Measurements from ENCODE around the gene ELL3.
"Not testable (repeated sequence)": the region's sequence is repeated elsewhere in the genome, so short reads cannot be mapped to it uniquely, and the experiment has no call there.

The ELL3 gene

GRCh38 chr15:43776718-43777266 is at the start of gene ELL3:
Gene ELL3, minus strand, starts transcription at chr15:43776966. Its CDS starts 65 bp downstream, at chr15:43776901.
- H3K4me3 Mint-ChIP-seq: peak within 1 kb of the TSS; percentile 93
- peak within 1 kb of the TSS; percentile 91 for H3K27ac Mint-ChIP-seq
- peaks cover 15% of the 10 kb centered on the region for H3K4me1 Mint-ChIP-seq (ENCODE audit: low read depth)
- DNase-seq (ENCODE audit: low spot score): peak; percentile 67
- peaks cover 11% of the 10 kb centered on the region for H3K27me3 Mint-ChIP-seq (ENCODE audit: low read depth)
- H3K9me3 Mint-ChIP-seq: no peaks in the 10 kb centered on the region
- H3K36me3 Mint-ChIP-seq (ENCODE audit: low read depth): peaks cover 15% of the 10 kb centered on the region

GRCh38 chr15:43826029-43826507 is 49.3 kb upstream of the ELL3 start:
- Mint-ChIP-seq H3K9me3 (peaks cover 5% of the 10 kb centered on the region), H3K36me3 (ENCODE audit: low read depth) (peaks cover 41% of the 10 kb centered on the region), H3K27ac (peak overlapping the region; percentile 99), H3K4me3 (peak overlapping the region; percentile 97), H3K27me3 (ENCODE audit: low read depth) (no peaks in the 10 kb centered on the region), H3K4me1 (ENCODE audit: low read depth) (peaks cover 36% of the 10 kb centered on the region)
- no peak for DNase-seq (ENCODE audit: low spot score)

- Mint-ChIP-seq H3K4me1 (ENCODE audit: low read depth) (peaks cover 36% of the 10 kb centered on the region), H3K27ac (peak overlapping the region; percentile 99), H3K36me3 (ENCODE audit: low read depth) (peaks cover 41% of the 10 kb centered on the region), H3K4me3 (peak overlapping the region; percentile 18)
- DNase-seq (ENCODE audit: low spot score); H3K27me3 Mint-ChIP-seq (ENCODE audit: low read depth); H3K9me3 Mint-ChIP-seq: not testable (repeated sequence)
Measured at GRCh38 chr15:43825305-43825704, 48.5 kb upstream of the ELL3 start.

- H3K9me3 Mint-ChIP-seq: peaks cover 5% of the 10 kb centered on the region
- H3K36me3 Mint-ChIP-seq (ENCODE audit: low read depth): peaks cover 36% of the 10 kb centered on the region
- DNase-seq (ENCODE audit: low spot score): peak; percentile 91
- H3K4me3 Mint-ChIP-seq: peak within 1 kb of the TSS; percentile 98
- peak within 1 kb of the TSS; percentile 99 for H3K27ac Mint-ChIP-seq
- H3K4me1 Mint-ChIP-seq (ENCODE audit: low read depth): peaks cover 31% of the 10 kb centered on the region
- no peaks in the 10 kb centered on the region for H3K27me3 Mint-ChIP-seq (ENCODE audit: low read depth)
Measured at GRCh38 chr15:43824302-43825246, 47.8 kb upstream of the ELL3 start, which contains the start of gene MFAP1. Gene MFAP1, minus strand, starts transcription at chr15:43824690. Its CDS starts 121 bp downstream, at chr15:43824569.

- Mint-ChIP-seq H3K4me1 (ENCODE audit: low read depth) (peaks cover 21% of the 10 kb centered on the region), H3K4me3 (peak overlapping the region; percentile 52), H3K27ac (peak overlapping the region; percentile 61), H3K27me3 (ENCODE audit: low read depth) (no peaks in the 10 kb centered on the region), H3K9me3 (peaks cover 5% of the 10 kb centered on the region), H3K36me3 (ENCODE audit: low read depth) (peaks cover 25% of the 10 kb centered on the region)
- no peak for DNase-seq (ENCODE audit: low spot score)
Measured at GRCh38 chr15:43821505-43821904, 44.7 kb upstream of the ELL3 start.

GRCh38 chr15:43815064-43815463 is 38.3 kb upstream of the ELL3 start:
- H3K27ac Mint-ChIP-seq: peak overlapping the region; percentile 17

GRCh38 chr15:43808960-43809678 is 32.4 kb upstream of the ELL3 start:
- no peak for DNase-seq (ENCODE audit: low spot score)
- Mint-ChIP-seq H3K9me3 (no peaks in the 10 kb centered on the region), H3K36me3 (ENCODE audit: low read depth) (peaks cover 63% of the 10 kb centered on the region)

More at GRCh38 chr15:43815064-43815463, 38.3 kb upstream of the ELL3 start:
- peaks cover 51% of the 10 kb centered on the region for H3K36me3 Mint-ChIP-seq (ENCODE audit: low read depth)
- H3K27me3 Mint-ChIP-seq (ENCODE audit: low read depth); H3K4me3 Mint-ChIP-seq; DNase-seq (ENCODE audit: low spot score); H3K4me1 Mint-ChIP-seq (ENCODE audit: low read depth); H3K9me3 Mint-ChIP-seq: not testable (repeated sequence)

GRCh38 chr15:43808435-43808950 is 31.7 kb upstream of the ELL3 start:
- Mint-ChIP-seq H3K4me1 (ENCODE audit: low read depth) (peaks cover 9% of the 10 kb centered on the region), H3K27ac (no peak overlapping the region), H3K9me3 (no peaks in the 10 kb centered on the region), H3K27me3 (ENCODE audit: low read depth) (no peaks in the 10 kb centered on the region), H3K4me3 (no peak overlapping the region), H3K36me3 (ENCODE audit: low read depth) (peaks cover 61% of the 10 kb centered on the region)
- no peak for DNase-seq (ENCODE audit: low spot score)

More at GRCh38 chr15:43808960-43809678, 32.4 kb upstream of the ELL3 start:
- Mint-ChIP-seq H3K4me3 (no peak overlapping the region), H3K4me1 (ENCODE audit: low read depth) (peaks cover 9% of the 10 kb centered on the region), H3K27ac (no peak overlapping the region), H3K27me3 (ENCODE audit: low read depth) (no peaks in the 10 kb centered on the region)

- not testable (repeated sequence) for H3K27me3 Mint-ChIP-seq (ENCODE audit: low read depth); DNase-seq (ENCODE audit: low spot score); H3K27ac Mint-ChIP-seq; H3K9me3 Mint-ChIP-seq; H3K4me3 Mint-ChIP-seq
- peaks cover 64% of the 10 kb centered on the region for H3K36me3 Mint-ChIP-seq (ENCODE audit: low read depth)
- H3K4me1 Mint-ChIP-seq (ENCODE audit: low read depth): peaks cover 24% of the 10 kb centered on the region
Measured at GRCh38 chr15:43802676-43803075, 25.9 kb upstream of the ELL3 start.

GRCh38 chr15:43800286-43801141 is 23.7 kb upstream of the ELL3 start, which contains the start of gene HYPK:
Gene HYPK, plus strand, starts transcription at chr15:43800599. Its CDS starts 24 bp downstream, at chr15:43800623.
- no peaks in the 10 kb centered on the region for H3K9me3 Mint-ChIP-seq
- H3K27ac Mint-ChIP-seq: peak within 1 kb of the TSS; percentile 98
- H3K27me3 Mint-ChIP-seq (ENCODE audit: low read depth): no peaks in the 10 kb centered on the region
- peaks cover 63% of the 10 kb centered on the region for H3K36me3 Mint-ChIP-seq (ENCODE audit: low read depth)
- DNase-seq (ENCODE audit: low spot score): peak; percentile 87
- peaks cover 26% of the 10 kb centered on the region for H3K4me1 Mint-ChIP-seq (ENCODE audit: low read depth)
- H3K4me3 Mint-ChIP-seq: peak within 1 kb of the TSS; percentile 98

GRCh38 chr15:43799945-43800285 is 23.1 kb upstream of the ELL3 start, which contains the start of gene SERINC4:
Gene SERINC4, minus strand, starts transcription at chr15:43800220. Its CDS starts 234 bp downstream, at chr15:43799986.
- Mint-ChIP-seq H3K36me3 (ENCODE audit: low read depth) (peaks cover 64% of the 10 kb centered on the region), H3K9me3 (no peaks in the 10 kb centered on the region), H3K27ac (peak within 1 kb of the TSS; percentile 98), H3K4me1 (ENCODE audit: low read depth) (peaks cover 31% of the 10 kb centered on the region), H3K27me3 (ENCODE audit: low read depth) (no peaks in the 10 kb centered on the region), H3K4me3 (peak within 1 kb of the TSS; percentile 98)
- no peak for DNase-seq (ENCODE audit: low spot score)

GRCh38 chr15:43799209-43799944 is 22.6 kb upstream of the ELL3 start:
- Mint-ChIP-seq H3K9me3 (no peaks in the 10 kb centered on the region), H3K27me3 (ENCODE audit: low read depth) (no peaks in the 10 kb centered on the region), H3K36me3 (ENCODE audit: low read depth) (peaks cover 65% of the 10 kb centered on the region), H3K4me1 (ENCODE audit: low read depth) (peaks cover 36% of the 10 kb centered on the region), H3K4me3 (no peak overlapping the region), H3K27ac (peak overlapping the region; percentile 61)
- no peak for DNase-seq (ENCODE audit: low spot score)
